ENCODE measurements around the gene SLC18B1. TPM values are rescaled to one million over a fixed set of nuclear protein-coding genes. Genes with fewer than 3 reads are reported as not detected.

The SLC18B1 gene
- polyA plus RNA-seq, 1 of the 3 experiments (the other 2 are of a cell fraction), result 1.2 TPM

GRCh38 chr6:132751306-132751705, 47.1 kb downstream of the SLC18B1 start:
- Histone ChIP-seq H3K4me1 (ENCODE audit: control insufficient read depth in 1 of 2, insufficient read depth in 2 of 2, low read depth in 1 of 2, low read length in 1 of 2) (no peaks in the 10 kb centered on the region), H3K4me3 (ENCODE audit: low read depth in 2 of 2, low read length in 1 of 2) (no peak overlapping the region), H3K9me2 (no peaks in the 10 kb centered on the region), H3K9me3 (no peaks in the 10 kb centered on the region), H3K9ac (no peak overlapping the region), H3F3A (replicated peaks; ENCODE audit: insufficient read depth) (no peaks in the 10 kb centered on the region), H3K4me2 (no peak overlapping the region), H3K27ac (ENCODE audit: low read depth in 2 of 2, low read length in 1 of 2) (no peak overlapping the region), H4K20me1 (ENCODE audit: insufficient read depth) (no peaks in the 10 kb centered on the region), H2AFZ (ENCODE audit: low read depth) (no peak overlapping the region), H3K79me2 (ENCODE audit: insufficient read depth) (no peaks in the 10 kb centered on the region), H3K27me3 (ENCODE audit: insufficient read depth) (peaks cover 1% of the 10 kb centered on the region; the same call in 1 of the 2 replicates), H3K36me3 (replicated peaks in 1 of 2; ENCODE audit: control insufficient read depth in 1 of 2, insufficient read depth in 2 of 2, low read length in 1 of 2) (no peaks in the 10 kb centered on the region)
- TF ChIP-seq TAF1 (IDR thresholded peaks at IDR 0.05; ENCODE audit: borderline replicate concordance, low read depth, low read length), result no peak
- no peak for TF ChIP-seq PBX3 (IDR thresholded peaks at IDR 0.05)
- TF ChIP-seq CTCF (IDR thresholded peaks at IDR 0.05), result no peak
- no peak for TF ChIP-seq RFX5 (IDR thresholded peaks at IDR 0.05; ENCODE audit: low read length)
- TF ChIP-seq USF1 (IDR thresholded peaks at IDR 0.05; ENCODE audit: borderline replicate concordance, low read depth), result no peak
- TF ChIP-seq FOXJ3 (CRISPR knock-in tag; IDR thresholded peaks at IDR 0.05), result no peak
- TF ChIP-seq USF2 (IDR thresholded peaks at IDR 0.05; ENCODE audit: borderline replicate concordance, low read depth, low read length), result no peak
- TF ChIP-seq REST (IDR thresholded peaks at IDR 0.05; ENCODE audit: low read depth, low read length), result no peak
- no peak for TF ChIP-seq SMC3 (IDR thresholded peaks at IDR 0.05; ENCODE audit: low read depth, low read length)
- CTCF ChIA-PET, result no interaction called here
- no peak for DNase-seq
- POLR2A ChIA-PET, result no interaction called here
- 10% methylated on average over 4 of the region's 4 CpGs for WGBS (ENCODE audit: low lambda C conversion rate)

Data from SK-N-SH (cell line).